Keratinocyte (primary cell): ENCODE data around the gene UGP2. TPM values are rescaled to one million over a fixed set of nuclear protein-coding genes. Genes with fewer than 3 reads are reported as not detected.

Experiments
- DNase-seq: peaks from one replicate; pipeline ENCODE4 v3.0.0-alpha.2; 2011; ENCODE audit warnings: low read depth, missing footprints, low spot score
- FAIRE-seq: peaks from 2 replicates; lab custom pipeline; 2011; peaks lifted over from hg19 to GRCh38; lab: Jason Lieb, UNC
- H2AFZ ChIP-seq: 2 replicates; pipeline ENCODE4 v1.6.0; 2012; ENCODE audit warnings: low read length, control low read depth, inconsistent platforms; ENCODE audit not compliant: control insufficient read depth
- H3K27ac ChIP-seq: 2 replicates; pipeline ENCODE4 v1.5.1; 2011; ENCODE audit warnings: low read length; ENCODE audit not compliant: control insufficient read depth, insufficient read depth
- H3K27me3 ChIP-seq: 3 replicates; pipeline ENCODE4 v1.6.0; 2011; ENCODE audit warnings: low read length; ENCODE audit not compliant: control insufficient read depth, insufficient read depth; ENCODE audit errors: extremely low read depth
- H3K36me3 ChIP-seq, 2 experiments: 2 replicates in 1 of 2; 3 replicates in 1 of 2; pipeline ENCODE4 v1.5.1; 2011; ENCODE audit warnings: low read length in 2 of 2, mild to moderate bottlenecking in 1 of 2; ENCODE audit not compliant: control insufficient read depth in 2 of 2, insufficient read depth in 2 of 2; ENCODE audit errors: extremely low read depth in 1 of 2
- H3K4me1 ChIP-seq: 3 replicates; pipeline ENCODE4 v1.5.1; 2011; ENCODE audit warnings: low read length; ENCODE audit not compliant: control insufficient read depth, insufficient read depth; ENCODE audit errors: extremely low read depth
- H3K4me2 ChIP-seq: 3 replicates; pipeline ENCODE4 v1.6.0; 2011; ENCODE audit warnings: low read depth, low read length; ENCODE audit not compliant: control insufficient read depth, insufficient read depth; ENCODE audit errors: extremely low read depth
- H3K4me3 ChIP-seq, 3 experiments: fragments of 200-600 bp in 1 of 3; sonication (generic) in 1 of 3; 2 replicates in 2 of 3; 3 replicates in 1 of 3; pipeline ENCODE4 v1.5.1; 2011 to 2016; ENCODE audit warnings: low read length in 3 of 3, mild to moderate bottlenecking in 3 of 3, control low read depth in 2 of 3, inconsistent platforms in 1 of 3, low read depth in 1 of 3, mixed read lengths in 1 of 3, mixed run types in 1 of 3, moderate library complexity in 1 of 3; ENCODE audit not compliant: control insufficient read depth in 2 of 3, insufficient read depth in 2 of 3; ENCODE audit errors: extremely low read depth in 1 of 3
- H3K79me2 ChIP-seq: 2 replicates; pipeline ENCODE4 v1.6.0; 2012; ENCODE audit warnings: low read length; ENCODE audit not compliant: control insufficient read depth, insufficient read depth
- H3K9ac ChIP-seq: 3 replicates; pipeline ENCODE4 v1.6.0; 2011; ENCODE audit warnings: low read length; ENCODE audit not compliant: control insufficient read depth, insufficient read depth; ENCODE audit errors: extremely low read depth
- H3K9me1 ChIP-seq: 3 replicates; pipeline ENCODE4 v1.6.0; 2011; ENCODE audit warnings: low read length; ENCODE audit not compliant: control insufficient read depth, insufficient read depth; ENCODE audit errors: extremely low read depth
- H3K9me3 ChIP-seq: 2 replicates; pipeline ENCODE4 v1.5.1; 2012; ENCODE audit warnings: low read depth, low read length; ENCODE audit not compliant: control insufficient read depth
- H4K20me1 ChIP-seq: 3 replicates; pipeline ENCODE4 v1.6.0; 2011; ENCODE audit warnings: low read length; ENCODE audit not compliant: control insufficient read depth, insufficient read depth; ENCODE audit errors: extremely low read depth
- EZH2 ChIP-seq: IDR thresholded peaks from one replicate; pipeline ENCODE4 v1.6.1; 2012; ENCODE audit warnings: inconsistent platforms, mild to moderate bottlenecking, low read length, moderate library complexity
- dilution Hi-C: fragments of 300-500 bp; cut with MboI; formaldehyde crosslinking; loops from one replicate; pipeline ENCODE4 v1.7.0; 2020; ENCODE audit warnings: low sequenced_read_pairs; ENCODE audit not compliant: extremely low pct_ligation_motif_present
- polyA plus RNA-seq, 5 experiments: library from polyadenylated mRNA; depleted of rRNA in 3 of 5; stranded (reverse) in 3 of 5; stranded (forward) in 1 of 5; unstranded in 1 of 5; fragments of >200 nt; gene quantifications; 1 replicate in 1 of 5; 2 replicates in 3 of 5; 3 replicates in 1 of 5; pipeline versions ENCODE4 v1.2.1 to v1.2.3, GENCODE V29; 2011 to 2012; ENCODE audit warnings: missing spikeins in 2 of 5, low read depth in 1 of 5, low replicate concordance in 1 of 5
- TF ChIP-seq, protein P1 (sequence below), 3 experiments: IDR thresholded peaks in 1 of 3; conservative IDR thresholded peaks in 1 of 3; optimal IDR thresholded peaks in 1 of 3; 2 replicates in 2 of 3; 3 replicates in 1 of 3; pipeline versions ENCODE3 to v1.5.1; 2011; ENCODE audit warnings: low read length in 3 of 3, mild to moderate bottlenecking in 3 of 3, moderate library complexity in 2 of 3, control low read depth in 1 of 3, inconsistent platforms in 1 of 3; ENCODE audit not compliant: insufficient read depth in 2 of 3; ENCODE audit errors: extremely low read depth in 1 of 3

Gene UGP2
- polyA plus RNA-seq, 1 donor (not counting 4 experiments of a cell fraction or from before 2014, with no cell fraction given) = 260 TPM

- peaks cover 4 to 10% of the 10 kb centered on the region in 2 experiments for H3K36me3 ChIP-seq
- no peak overlapping the region for H2AFZ ChIP-seq
- H3K9ac ChIP-seq = no peak overlapping the region
- FAIRE-seq (no peak), DNase-seq (no peak)
- H3K4me2 ChIP-seq = no peak overlapping the region
- H3K4me1 ChIP-seq = no peaks in the 10 kb centered on the region
- peaks cover 2% of the 10 kb centered on the region for H3K9me1 ChIP-seq
- dilution Hi-C loops = no loop called here
- TF ChIP-seq EZH2 = no peak
- TF ChIP-seq, protein P1, sequence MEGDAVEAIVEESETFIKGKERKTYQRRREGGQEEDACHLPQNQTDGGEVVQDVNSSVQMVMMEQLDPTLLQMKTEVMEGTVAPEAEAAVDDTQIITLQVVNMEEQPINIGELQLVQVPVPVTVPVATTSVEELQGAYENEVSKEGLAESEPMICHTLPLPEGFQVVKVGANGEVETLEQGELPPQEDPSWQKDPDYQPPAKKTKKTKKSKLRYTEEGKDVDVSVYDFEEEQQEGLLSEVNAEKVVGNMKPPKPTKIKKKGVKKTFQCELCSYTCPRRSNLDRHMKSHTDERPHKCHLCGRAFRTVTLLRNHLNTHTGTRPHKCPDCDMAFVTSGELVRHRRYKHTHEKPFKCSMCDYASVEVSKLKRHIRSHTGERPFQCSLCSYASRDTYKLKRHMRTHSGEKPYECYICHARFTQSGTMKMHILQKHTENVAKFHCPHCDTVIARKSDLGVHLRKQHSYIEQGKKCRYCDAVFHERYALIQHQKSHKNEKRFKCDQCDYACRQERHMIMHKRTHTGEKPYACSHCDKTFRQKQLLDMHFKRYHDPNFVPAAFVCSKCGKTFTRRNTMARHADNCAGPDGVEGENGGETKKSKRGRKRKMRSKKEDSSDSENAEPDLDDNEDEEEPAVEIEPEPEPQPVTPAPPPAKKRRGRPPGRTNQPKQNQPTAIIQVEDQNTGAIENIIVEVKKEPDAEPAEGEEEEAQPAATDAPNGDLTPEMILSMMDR (optimal IDR thresholded peaks at IDR 0.05 in 1 of 3, IDR thresholded peaks at IDR 0.05 in 1 of 3, conservative IDR thresholded peaks at IDR 0.05 in 1 of 3; ENCODE audit: extremely low read depth in 1 of 3, insufficient read depth in 2 of 3, low read length in 3 of 3) = no peak
- no peak overlapping the region for H3K27ac ChIP-seq
- H3K9me3 ChIP-seq = no peaks in the 10 kb centered on the region
- H3K4me3 ChIP-seq = no peak overlapping the region
- no peaks in the 10 kb centered on the region for H3K79me2 ChIP-seq
- no peaks in the 10 kb centered on the region for H4K20me1 ChIP-seq
- H3K27me3 ChIP-seq = no peaks in the 10 kb centered on the region
These were observed 60.5 kb downstream of the UGP2 start for GRCh38 chr2:63902149-63902548.

DNA sequence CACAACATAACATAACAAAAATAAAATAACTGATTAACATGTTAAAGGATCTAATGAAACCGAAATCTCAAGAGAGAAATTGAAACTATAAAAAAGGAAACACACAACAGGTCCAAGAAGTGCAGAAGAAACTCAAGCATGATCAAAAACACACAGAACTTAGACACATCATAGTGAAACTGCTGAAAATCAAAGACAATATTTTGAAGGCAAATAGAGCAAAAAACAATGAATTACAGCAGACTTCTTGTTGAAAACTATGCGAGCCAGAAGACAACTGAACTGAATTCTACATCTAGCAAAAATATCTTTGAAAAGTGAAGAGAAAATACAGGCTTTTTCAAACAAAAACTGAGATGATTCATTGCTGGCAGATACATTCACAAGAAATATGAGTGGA is 61.3 kb downstream of the UGP2 start:
- FAIRE-seq (no peak), DNase-seq (no peak)
- Histone ChIP-seq H3K36me3 (peaks cover 4 to 9% of the 10 kb centered on the region in 2 experiments), H3K4me1 (no peaks in the 10 kb centered on the region), H2AFZ (no peak overlapping the region), H3K4me2 (no peak overlapping the region), H3K4me3 (no peak overlapping the region), H3K27me3 (no peaks in the 10 kb centered on the region), H3K27ac (no peak overlapping the region), H3K79me2 (no peaks in the 10 kb centered on the region), H3K9ac (no peak overlapping the region), H4K20me1 (no peaks in the 10 kb centered on the region), H3K9me3 (no peaks in the 10 kb centered on the region), H3K9me1 (peaks cover 2% of the 10 kb centered on the region)
- dilution Hi-C loops = no loop called here
- no peak for TF ChIP-seq EZH2
- TF ChIP-seq, protein P1 (optimal IDR thresholded peaks at IDR 0.05 in 1 of 3, IDR thresholded peaks at IDR 0.05 in 1 of 3, conservative IDR thresholded peaks at IDR 0.05 in 1 of 3; ENCODE audit: extremely low read depth in 1 of 3, insufficient read depth in 2 of 3, low read length in 3 of 3) = no peak
